D721Med (cell line): ENCODE measurements around the gene XPO5.

Experiments
- DNase-seq: peaks from one replicate; pipeline ENCODE4 v3.0.0; 2011; ENCODE audit warnings: low spot score; ENCODE audit not compliant: insufficient read length
- FAIRE-seq: peaks from 2 replicates; lab custom pipeline; 2011; peaks lifted over from hg19 to GRCh38; lab: Jason Lieb, UNC
- CTCF ChIP-seq: IDR thresholded peaks from 2 replicates; pipeline ENCODE4 v1.5.1; 2012; ENCODE audit warnings: mild to moderate bottlenecking, control low read depth; ENCODE audit not compliant: insufficient read depth; ENCODE audit errors: missing control alignments

The XPO5 gene

GRCh38 chr6:43621078-43621835, 45.4 kb upstream of the XPO5 start:
- DNase-seq (no peak), FAIRE-seq (no peak)

GRCh38 chr6:43616725-43617472, 41.1 kb upstream of the XPO5 start:
- no peak for DNase-seq
- no peak for FAIRE-seq
- no peak for TF ChIP-seq CTCF

More at GRCh38 chr6:43621078-43621835, 45.4 kb upstream of the XPO5 start:
- no peak for TF ChIP-seq CTCF

GRCh38 chr6:43614396-43614730, 38.5 kb upstream of the XPO5 start:
- no peak for TF ChIP-seq CTCF
- DNase-seq (no peak), FAIRE-seq (no peak)

GRCh38 chr6:43613721-43614395, 38.0 kb upstream of the XPO5 start:
- no peak for TF ChIP-seq CTCF
- no peak for DNase-seq
- no peak for FAIRE-seq

GRCh38 chr6:43610431-43610830, 34.6 kb upstream of the XPO5 start:
- no peak for TF ChIP-seq CTCF
- FAIRE-seq (no peak), DNase-seq (no peak)

GRCh38 chr6:43609402-43609801, 33.6 kb upstream of the XPO5 start:
- no peak for TF ChIP-seq CTCF
- DNase-seq = no peak
- FAIRE-seq = no peak
